NOMO-1 (cell line): ENCODE data around the gene FZR1.
"Not testable (repeated sequence)": the region's sequence is repeated elsewhere in the genome, so short reads cannot be mapped to it uniquely, and the experiment has no call there.

Experiments used
- DNase-seq, 2 experiments: peaks; one replicate each; lab custom pipeline; 2025; ENCODE audit not compliant: unreplicated experiment in 2 of 2; lab: John Stamatoyannopoulos, UW

The FZR1 gene

DNA sequence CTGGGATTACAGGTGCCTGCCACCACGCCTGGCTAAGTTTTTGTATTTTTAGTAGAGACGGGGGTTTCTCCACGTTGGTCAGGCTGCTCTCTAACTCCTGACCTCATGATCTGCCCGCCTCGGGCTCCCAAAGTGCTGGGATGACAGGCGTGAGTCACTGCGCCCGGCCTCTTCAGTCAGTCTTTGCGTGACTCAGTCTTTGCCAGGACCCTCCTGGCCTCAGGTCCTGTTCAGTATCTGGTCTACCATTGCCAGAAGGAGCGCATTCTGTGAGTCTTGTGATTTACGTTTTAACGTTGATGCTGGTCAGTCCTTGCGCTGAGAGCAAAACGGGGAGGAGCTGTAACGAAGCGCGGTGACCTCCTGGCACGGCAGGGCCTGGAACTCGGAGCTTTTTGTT is 59.0 kb downstream of the FZR1 start:
- no peak for DNase-seq

DNA sequence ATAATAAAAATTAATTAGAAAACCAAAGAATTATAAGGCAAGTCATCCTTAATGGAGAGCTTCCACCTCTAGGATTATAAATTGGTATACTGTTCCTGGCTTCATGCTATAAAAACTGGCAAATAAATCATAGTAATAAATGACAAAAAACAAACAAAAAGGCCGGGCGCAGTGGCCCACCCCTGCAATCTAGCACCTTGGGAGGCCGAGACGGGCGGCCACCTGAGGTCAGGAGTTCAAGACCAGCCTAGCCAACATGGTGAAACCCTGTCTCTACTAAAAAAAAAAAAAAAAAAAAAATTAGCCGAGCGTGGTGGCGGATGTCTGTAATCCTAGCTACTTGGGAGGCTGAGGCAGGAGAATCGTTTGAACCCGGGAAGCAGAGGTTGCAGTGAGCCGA is 63.9 kb downstream of the FZR1 start:
- not testable (repeated sequence) for DNase-seq

- no peak for DNase-seq
Measured at GRCh38 chr19:3570606-3571011, 64.5 kb downstream of the FZR1 start.

- peak; percentile 99 for DNase-seq
Measured at GRCh38 chr19:3572132-3572854, 66.2 kb downstream of the FZR1 start.

GRCh38 chr19:3572855-3573161 is 66.7 kb downstream of the FZR1 start, which contains the start of gene HMG20B:
Gene HMG20B, plus strand, starts transcription at chr19:3572944. Its CDS starts 366 bp downstream, at chr19:3573310.
- DNase-seq = no peak

DNA sequence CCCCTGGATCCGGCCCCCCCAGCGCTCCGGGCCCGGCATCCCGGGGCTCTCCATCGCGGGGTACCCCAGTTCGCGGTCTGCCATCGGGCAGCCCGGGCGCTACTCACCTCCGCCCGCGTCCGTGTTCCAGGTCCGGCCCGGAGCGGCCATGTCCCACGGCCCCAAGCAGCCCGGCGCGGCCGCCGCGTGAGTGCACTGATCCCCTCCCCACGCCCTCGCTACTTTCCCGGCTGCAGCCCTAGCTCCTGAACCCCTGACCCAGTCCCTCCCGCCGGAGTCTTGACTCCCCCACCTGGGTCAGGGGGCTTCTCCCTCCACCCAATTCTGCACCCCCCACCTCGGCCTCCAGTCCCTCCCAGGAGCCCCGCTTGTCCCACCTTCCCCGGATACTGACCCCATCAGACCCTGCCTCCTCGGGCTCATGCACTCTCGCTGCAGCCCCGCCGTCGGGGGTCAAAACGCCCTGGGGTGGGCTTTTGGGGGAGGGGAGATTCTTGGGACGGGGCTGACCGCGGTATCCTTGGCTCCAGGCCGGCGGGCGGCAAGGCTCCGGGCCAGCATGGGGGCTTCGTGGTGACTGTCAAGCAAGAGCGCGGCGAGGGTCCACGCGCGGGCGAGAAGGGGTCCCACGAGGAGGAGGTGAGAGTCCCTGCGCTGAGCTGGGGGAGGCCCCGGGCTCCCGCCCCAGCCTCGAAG is 67.2 kb downstream of the FZR1 start:
- no peak for DNase-seq

- peak; percentile 83 to 90 for DNase-seq
Measured at GRCh38 chr19:3573858-3574637, 67.9 kb downstream of the FZR1 start.

DNA sequence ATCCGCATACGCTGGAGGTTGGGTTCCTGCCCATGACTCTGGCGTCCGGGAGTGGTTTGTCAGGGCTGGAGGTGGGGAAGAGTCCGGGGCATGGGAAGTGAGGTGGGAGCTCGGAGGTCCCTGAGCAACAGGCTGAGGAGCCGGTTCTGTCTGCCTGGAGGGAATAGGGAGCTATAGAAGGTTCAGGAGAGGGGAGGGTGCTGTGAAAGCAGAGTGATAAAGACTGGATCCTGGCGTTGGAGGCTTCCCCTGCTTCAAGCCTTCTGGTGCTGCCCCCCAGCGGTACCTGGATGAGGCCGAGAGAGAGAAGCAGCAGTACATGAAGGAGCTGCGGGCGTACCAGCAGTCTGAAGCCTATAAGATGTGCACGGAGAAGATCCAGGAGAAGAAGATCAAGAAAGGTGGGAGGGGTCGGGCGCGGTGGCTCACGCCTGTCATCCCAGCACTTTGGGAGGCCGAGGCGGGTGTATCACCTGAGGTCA is 69.2 kb downstream of the FZR1 start:
- DNase-seq = no peak

- DNase-seq = no peak
Measured at GRCh38 chr19:3575949-3576673, 70.0 kb downstream of the FZR1 start.

GRCh38 chr19:3576696-3577443 is 70.8 kb downstream of the FZR1 start:
- no peak for DNase-seq

DNA sequence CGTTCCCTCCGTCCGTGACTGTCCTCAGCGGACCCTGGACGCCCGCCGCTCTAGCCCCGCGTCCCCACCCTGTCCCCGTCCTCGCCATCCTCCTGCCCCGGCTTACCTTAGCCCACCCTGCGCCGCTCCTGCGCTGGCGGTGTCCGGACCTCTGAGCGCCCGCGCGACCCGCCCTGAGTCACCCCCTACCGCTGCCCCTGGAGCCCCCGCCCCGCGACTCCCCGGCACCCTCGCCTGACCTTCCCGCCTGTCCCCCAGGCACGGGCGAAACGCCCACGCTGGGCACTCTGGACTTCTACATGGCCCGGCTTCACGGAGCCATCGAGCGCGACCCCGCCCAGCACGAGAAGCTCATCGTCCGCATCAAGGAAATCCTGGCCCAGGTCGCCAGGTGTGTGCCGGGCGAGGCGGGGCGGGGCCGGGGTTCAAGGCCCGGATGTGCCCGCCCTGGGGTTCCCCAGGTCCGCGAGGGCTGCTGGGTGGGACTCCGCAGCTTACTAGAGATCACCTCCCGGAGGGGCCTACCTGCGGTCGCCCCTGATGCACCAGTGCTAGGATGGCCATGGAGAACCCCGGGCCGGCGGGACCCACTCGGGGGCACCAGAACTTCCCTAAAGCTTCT is 71.7 kb downstream of the FZR1 start:
- DNase-seq = no peak

- DNase-seq = no peak
Measured at GRCh38 chr19:3578390-3578789, 72.3 kb downstream of the FZR1 start.

- no peak for DNase-seq
Measured at GRCh38 chr19:3580156-3580934, 74.2 kb downstream of the FZR1 start.

GRCh38 chr19:3581792-3582191 is 75.7 kb downstream of the FZR1 start:
- not testable (repeated sequence) for DNase-seq

DNA sequence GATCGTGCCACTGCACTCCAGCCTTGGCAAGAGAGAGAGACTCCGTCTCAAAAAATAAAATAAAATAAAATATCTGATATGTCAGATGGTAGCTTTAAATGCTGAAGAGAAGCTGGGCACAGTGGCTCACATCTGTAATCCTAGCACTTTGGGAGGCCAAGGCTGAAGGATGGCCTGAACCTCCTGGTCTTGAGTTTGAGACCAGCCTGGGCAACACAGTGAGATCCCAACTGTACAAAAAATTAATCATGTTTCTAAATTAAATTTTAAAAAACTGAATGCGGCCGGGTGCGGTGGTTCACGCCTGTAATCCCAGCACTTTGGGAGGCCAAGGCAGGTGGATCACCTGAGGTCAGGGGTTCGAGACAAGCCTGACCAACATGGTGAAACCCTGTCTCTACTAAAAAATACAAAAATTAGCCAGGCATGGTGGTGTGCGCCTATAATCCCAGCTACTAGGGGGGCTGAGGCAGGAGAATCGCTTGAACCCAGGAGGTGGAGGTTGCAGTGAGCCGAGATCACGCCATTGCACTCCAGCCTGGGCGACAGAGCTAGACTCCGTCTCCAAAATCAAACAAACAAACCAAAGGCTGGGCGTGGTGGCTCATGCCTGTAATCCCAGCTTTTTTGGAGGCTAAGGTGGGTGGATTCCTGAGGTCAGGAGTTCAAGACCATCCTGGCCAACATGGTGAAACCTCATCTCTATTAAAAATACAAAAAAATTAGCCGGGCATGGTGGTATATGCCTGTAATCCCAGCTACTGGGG is 78.1 kb downstream of the FZR1 start:
- not testable (repeated sequence) for DNase-seq

- peak in 1 of 2 experiments; percentile 15 for DNase-seq
Measured at GRCh38 chr19:3585301-3586126, 79.4 kb downstream of the FZR1 start, which contains the start of gene GIPC3. Gene GIPC3, plus strand, starts transcription at chr19:3585478. Its CDS starts 120 bp downstream, at chr19:3585598.

- no peak for DNase-seq
Measured at GRCh38 chr19:3586127-3586626, 80.1 kb downstream of the FZR1 start.
